Calu3 (cell line): Measurements from ENCODE around the gene CIT. TPM values are rescaled to one million over a fixed set of nuclear protein-coding genes. Genes with fewer than 3 reads are reported as not detected.

ENCODE experiments used
- BruUV-seq: library from RNA; stranded (reverse); fragments of 400-500 nt; replicated peaks from 2 replicates; lab custom pipeline; 2021; lab: Mats Ljungman, UMichigan
- CTCF ChIA-PET: fragments of 300-600 bp; sonication (Branson Sonifier 250); formaldehyde crosslinking; loops from one replicate; lab custom pipeline; 2022; ENCODE audit warnings: antibody characterized with exemption; lab: Charles Lee
- DNase-seq: peaks from one replicate; pipeline ENCODE4 v3.0.0; 2022
- H3K27ac Mint-ChIP-seq: one replicate; pipeline ENCODE4 v1.8.0; 2022; ENCODE audit warnings: mixed read lengths; ENCODE audit not compliant: unreplicated experiment
- H3K27me3 Mint-ChIP-seq: one replicate; pipeline ENCODE4 v1.8.0; 2022; ENCODE audit warnings: mixed read lengths; ENCODE audit not compliant: unreplicated experiment
- H3K36me3 Mint-ChIP-seq: one replicate; pipeline ENCODE4 v1.8.0; 2022; ENCODE audit warnings: mild to moderate bottlenecking, moderate library complexity, mixed read lengths; ENCODE audit not compliant: insufficient read depth, unreplicated experiment
- H3K4me1 Mint-ChIP-seq: one replicate; pipeline ENCODE4 v1.8.0; 2022; ENCODE audit warnings: mild to moderate bottlenecking, low read depth, mixed read lengths; ENCODE audit not compliant: unreplicated experiment
- H3K4me3 Mint-ChIP-seq: one replicate; pipeline ENCODE4 v1.8.0; 2022; ENCODE audit warnings: mild to moderate bottlenecking, low read depth, moderate library complexity, mixed read lengths; ENCODE audit not compliant: unreplicated experiment
- H3K9me3 Mint-ChIP-seq: one replicate; pipeline ENCODE4 v1.8.0; 2022; ENCODE audit warnings: low read depth, mixed read lengths; ENCODE audit not compliant: unreplicated experiment
- CTCF ChIP-seq: fragments of 200-600 bp; IDR thresholded peaks from one replicate; pipeline ENCODE4 v1.8.0; 2022; ENCODE audit warnings: antibody characterized with exemption; ENCODE audit not compliant: unreplicated experiment
- intact Hi-C: fragments of 100-400 bp; cut with micrococcal nuclease; formaldehyde crosslinking; loops from one replicate; pipeline ENCODE4 v1.10.0; 2022; ENCODE audit not compliant: unreplicated experiment
- total RNA-seq: library from RNA; stranded (reverse); gene quantifications from 2 replicates; pipeline ENCODE4 v1.2.3, GENCODE V29; 2022

CIT gene
- total RNA-seq, 1 experiment from 2014 or later = 82.3 TPM

GRCh38 chr12:119817546-119818343 lies 59.4 kb downstream of the CIT start:
- Mint-ChIP-seq H3K36me3 (no peaks in the 10 kb centered on the region), H3K27ac (no peak overlapping the region), H3K9me3 (no peaks in the 10 kb centered on the region), H3K4me1 (no peaks in the 10 kb centered on the region), H3K4me3 (no peak overlapping the region), H3K27me3 (no peaks in the 10 kb centered on the region)
- CTCF ChIA-PET = no interaction called here
- TF ChIP-seq CTCF = no peak
- intact Hi-C loops = no loop called here
- no peak for DNase-seq
- no TSS peak for BruUV-seq

GRCh38 chr12:119809023-119809422 lies 68.1 kb downstream of the CIT start:
- peaks cover 30% of the 10 kb centered on the region for H3K4me1 Mint-ChIP-seq
- no TSS peak for BruUV-seq
- intact Hi-C loops = loop anchor here (10.0 kb wide), 1 partner anchor 96 kb away; no protein-coding TSS in a partner anchor
- CTCF ChIA-PET = no interaction called here
- no peak for DNase-seq
- H3K9me3 Mint-ChIP-seq = no peaks in the 10 kb centered on the region
- no peak for TF ChIP-seq CTCF
- H3K4me3 Mint-ChIP-seq = no peak overlapping the region
- H3K36me3 Mint-ChIP-seq = no peaks in the 10 kb centered on the region
- H3K27me3 Mint-ChIP-seq = no peaks in the 10 kb centered on the region
- H3K27ac Mint-ChIP-seq = no peak overlapping the region

- no TSS peak for BruUV-seq
- Mint-ChIP-seq H3K27me3 (no peaks in the 10 kb centered on the region), H3K4me1 (peaks cover 30% of the 10 kb centered on the region), H3K4me3 (no peak overlapping the region), H3K36me3 (no peaks in the 10 kb centered on the region), H3K27ac (no peak overlapping the region), H3K9me3 (no peaks in the 10 kb centered on the region)
- intact Hi-C loops = loop anchor here (10.0 kb wide), 1 partner anchor 96 kb away; no protein-coding TSS in a partner anchor
- DNase-seq = no peak
- no peak for TF ChIP-seq CTCF
- CTCF ChIA-PET = no interaction called here
Observed at GRCh38 chr12:119808441-119808840, 68.7 kb downstream of the CIT start.

- no peak for TF ChIP-seq CTCF
- H3K27ac Mint-ChIP-seq = no peak overlapping the region
- intact Hi-C loops = loop anchor here (10.0 kb wide), 1 partner anchor 97 kb away; no protein-coding TSS in a partner anchor
- DNase-seq = no peak
- no peak overlapping the region for H3K4me3 Mint-ChIP-seq
- H3K27me3 Mint-ChIP-seq = no peaks in the 10 kb centered on the region
- no peaks in the 10 kb centered on the region for H3K36me3 Mint-ChIP-seq
- peaks cover 30% of the 10 kb centered on the region for H3K4me1 Mint-ChIP-seq
- no TSS peak for BruUV-seq
- CTCF ChIA-PET = no interaction called here
- H3K9me3 Mint-ChIP-seq = no peaks in the 10 kb centered on the region
Observed at GRCh38 chr12:119807380-119807779, 69.7 kb downstream of the CIT start.
